Gastroesophageal sphincter (tissue), 3 donors: Measurements from ENCODE around the gene ATP12A.

Source experiments
- CTCF ChIP-seq, 4 experiments: fragments of 200-600 bp in 2 of 4; fragments of 450-650 bp in 2 of 4; sonication (generic) in 1 of 4; IDR thresholded peaks; one replicate each; pipeline ENCODE4 v1.5.1; 2017 to 2019; ENCODE audit warnings: antibody characterized with exemption in 4 of 4, mild to moderate bottlenecking in 2 of 4, moderate library complexity in 2 of 4
- EP300 ChIP-seq: sonication (generic); formaldehyde crosslinking; IDR thresholded peaks from one replicate; pipeline ENCODE4 v1.6.1; 2017; ENCODE audit warnings: antibody characterized with exemption, mild to moderate bottlenecking
- POLR2A ChIP-seq, 2 donors: fragments of 450-650 bp; IDR thresholded peaks; one replicate each; pipeline ENCODE4 v1.6.1; 2017; ENCODE audit warnings: antibody characterized with exemption in 2 of 2, mild to moderate bottlenecking in 2 of 2, moderate library complexity in 1 of 2
- POLR2AphosphoS5 ChIP-seq: sonication (generic); formaldehyde crosslinking; IDR thresholded peaks from one replicate; pipeline ENCODE4 v1.6.1; 2017; ENCODE audit warnings: antibody characterized with exemption

DNA sequence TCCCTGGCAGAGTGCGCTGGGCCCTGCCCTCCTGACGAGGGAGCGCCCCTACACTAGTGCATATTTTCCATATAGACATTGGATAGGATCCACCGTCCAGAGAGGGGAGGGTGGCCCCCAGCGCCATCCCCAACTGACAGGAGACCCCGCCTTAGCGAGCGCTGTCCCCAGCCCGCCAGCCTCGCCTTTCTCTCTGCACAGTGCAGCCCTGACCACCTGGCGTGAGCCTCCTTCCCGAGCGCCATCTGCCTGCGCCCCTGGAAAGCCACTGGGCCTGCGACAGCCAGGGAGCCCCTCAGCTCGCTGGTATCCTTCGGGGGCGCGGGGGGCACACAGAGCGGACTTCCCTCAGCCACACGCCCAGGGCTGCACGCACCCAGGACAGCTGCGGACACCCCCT, 42.1 kb upstream of the ATP12A start:
- TF ChIP-seq POLR2AphosphoS5 (no peak), CTCF (IDR thresholded peaks at IDR 0.05) (no peak), POLR2A (IDR thresholded peaks at IDR 0.05) (no peak), EP300 (no peak)
